Fibroblast of lung (primary cell): Measurements from ENCODE around the gene SRCAP.

ENCODE experiments used
- CTCF ChIP-seq, 2 donors: IDR thresholded peaks in 1 of 2; conservative IDR thresholded peaks in 1 of 2; 1 replicate in 1 of 2; 2 replicates in 1 of 2; pipeline ENCODE4 v1.5.1; 2011 to 2012; ENCODE audit warnings: low read length in 2 of 2, control low read depth in 1 of 2, inconsistent platforms in 1 of 2, low read depth in 1 of 2, mild to moderate bottlenecking in 1 of 2
- EZH2 ChIP-seq: IDR thresholded peaks from 2 replicates; pipeline ENCODE4 v1.5.1; 2012; ENCODE audit warnings: low read length, control low read depth, mild to moderate bottlenecking; ENCODE audit errors: missing control alignments

DNA sequence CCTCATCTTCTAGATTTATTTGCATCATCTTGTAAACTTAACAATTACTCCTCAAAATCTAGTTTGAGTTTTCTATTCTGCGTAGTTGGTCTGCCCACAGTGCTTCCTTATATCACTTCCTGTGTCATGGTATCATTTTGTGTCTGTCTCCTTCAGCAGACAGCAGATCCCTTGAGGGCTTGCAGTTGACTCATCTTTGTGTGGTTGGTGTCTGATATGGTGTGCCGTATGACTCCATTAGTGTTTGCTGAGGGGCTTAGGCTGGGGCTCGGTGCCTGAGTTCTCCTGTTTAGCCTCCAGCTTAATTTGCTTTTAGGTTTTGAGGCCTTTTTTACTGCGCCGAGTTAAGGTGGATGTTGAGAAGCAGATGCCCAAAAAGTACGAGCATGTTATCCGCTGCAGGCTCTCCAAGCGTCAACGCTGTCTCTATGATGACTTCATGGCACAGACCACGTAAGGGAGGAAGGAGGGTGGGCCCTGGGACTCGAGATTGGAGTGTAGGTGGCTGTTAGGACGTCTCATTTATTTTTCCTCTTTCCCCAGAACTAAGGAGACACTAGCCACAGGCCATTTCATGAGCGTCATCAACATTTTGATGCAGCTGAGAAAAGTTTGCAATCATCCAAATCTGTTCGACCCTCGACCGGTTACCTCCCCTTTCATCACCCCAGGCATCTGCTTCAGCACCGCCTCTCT is 16.9 kb downstream of the SRCAP start:
- TF ChIP-seq CTCF (conservative IDR thresholded peaks at IDR 0.05 in 1 of 2, IDR thresholded peaks at IDR 0.05 in 1 of 2; ENCODE audit: low read depth in 1 of 2, low read length in 2 of 2) (no peak), EZH2 (no peak)
